ENCODE measurements around the gene CMTM2.
"Not testable (repeated sequence)": the region's sequence is repeated elsewhere in the genome, so short reads cannot be mapped to it uniquely, and the experiment has no call there.

Gene CMTM2

GRCh38 chr16:66581246-66581952 lies 2.1 kb downstream of the CMTM2 start:
- DNase-seq (ENCODE audit: low spot score) = no peak

GRCh38 chr16:66585481-66586239 lies 6.4 kb downstream of the CMTM2 start:
- FAIRE-seq (no peak), DNase-seq (ENCODE audit: low spot score) (no peak)

More at GRCh38 chr16:66581246-66581952, 2.1 kb downstream of the CMTM2 start:
- FAIRE-seq = no peak

GRCh38 chr16:66587881-66588600 lies 8.8 kb downstream of the CMTM2 start:
- FAIRE-seq (no peak), DNase-seq (ENCODE audit: low spot score) (no peak)

- no peak for FAIRE-seq
Measured at GRCh38 chr16:66588981-66589713, 9.9 kb downstream of the CMTM2 start.

GRCh38 chr16:66590322-66590721 lies 11.1 kb downstream of the CMTM2 start:
- FAIRE-seq (no peak), DNase-seq (ENCODE audit: low spot score) (no peak)

More at GRCh38 chr16:66588981-66589713, 9.9 kb downstream of the CMTM2 start:
- no peak for DNase-seq (ENCODE audit: low spot score)

GRCh38 chr16:66591018-66591417 lies 11.8 kb downstream of the CMTM2 start:
- no peak for FAIRE-seq
- no peak for DNase-seq (ENCODE audit: low spot score)

- FAIRE-seq (no peak), DNase-seq (ENCODE audit: low spot score) (no peak)
Measured at GRCh38 chr16:66592241-66592640, 13.0 kb downstream of the CMTM2 start.

GRCh38 chr16:66592814-66593213 lies 13.6 kb downstream of the CMTM2 start:
- DNase-seq (ENCODE audit: low spot score) (no peak), FAIRE-seq (no peak)

- no peak for FAIRE-seq
- no peak for DNase-seq (ENCODE audit: low spot score)
Measured at GRCh38 chr16:66594739-66595138, 15.5 kb downstream of the CMTM2 start.

GRCh38 chr16:66596559-66596958 lies 17.3 kb downstream of the CMTM2 start:
- not testable (repeated sequence) for FAIRE-seq; DNase-seq (ENCODE audit: low spot score)

- no peak for DNase-seq (ENCODE audit: low spot score)
- FAIRE-seq = no peak
Measured at GRCh38 chr16:66596986-66597848, 18.0 kb downstream of the CMTM2 start.

- FAIRE-seq (no peak), DNase-seq (ENCODE audit: low spot score) (no peak)
Measured at GRCh38 chr16:66598111-66598510, 18.8 kb downstream of the CMTM2 start.

- no peak for FAIRE-seq
Measured at GRCh38 chr16:66599726-66600125, 20.5 kb downstream of the CMTM2 start.

GRCh38 chr16:66600477-66600876 lies 21.2 kb downstream of the CMTM2 start:
- FAIRE-seq (no peak), DNase-seq (ENCODE audit: low spot score) (no peak)

More at GRCh38 chr16:66599726-66600125, 20.5 kb downstream of the CMTM2 start:
- no peak for DNase-seq (ENCODE audit: low spot score)

- no peak for FAIRE-seq
- DNase-seq (ENCODE audit: low spot score) = no peak
Measured at GRCh38 chr16:66601471-66601870, 22.2 kb downstream of the CMTM2 start.

GRCh38 chr16:66603537-66604375 lies 24.5 kb downstream of the CMTM2 start:
- FAIRE-seq (peak; percentile 52), DNase-seq (ENCODE audit: low spot score) (peak; percentile 80)

- DNase-seq (ENCODE audit: low spot score) (peak; percentile 88), FAIRE-seq (no peak)
Measured at GRCh38 chr16:66604376-66605176, 25.3 kb downstream of the CMTM2 start, which contains the start of gene CMTM3. TSS of gene CMTM3 (plus strand) at chr16:66604704. CDS start at chr16:66604806, 102 bp downstream.

- no peak for FAIRE-seq
- peak; percentile 71 for DNase-seq (ENCODE audit: low spot score)
Measured at GRCh38 chr16:66605177-66605978, 26.1 kb downstream of the CMTM2 start.

Data from urothelium cell line (cell line).